GM21360 (cell line): Measurements from ENCODE around the gene OR51A2.
"Not testable (repeated sequence)": the region's sequence is repeated elsewhere in the genome, so short reads cannot be mapped to it uniquely, and the experiment has no call there.

Experiments used
- ATAC-seq: cut with Tn5 transposase; IDR thresholded peaks from one replicate; pipeline ENCODE4 v1.9.1; 2021; ENCODE audit warnings: mild to moderate bottlenecking, moderate library complexity; ENCODE audit not compliant: unreplicated experiment

Gene OR51A2, protein sequence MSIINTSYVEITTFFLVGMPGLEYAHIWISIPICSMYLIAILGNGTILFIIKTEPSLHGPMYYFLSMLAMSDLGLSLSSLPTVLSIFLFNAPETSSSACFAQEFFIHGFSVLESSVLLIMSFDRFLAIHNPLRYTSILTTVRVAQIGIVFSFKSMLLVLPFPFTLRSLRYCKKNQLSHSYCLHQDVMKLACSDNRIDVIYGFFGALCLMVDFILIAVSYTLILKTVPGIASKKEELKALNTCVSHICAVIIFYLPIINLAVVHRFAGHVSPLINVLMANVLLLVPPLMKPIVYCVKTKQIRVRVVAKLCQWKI

DNA sequence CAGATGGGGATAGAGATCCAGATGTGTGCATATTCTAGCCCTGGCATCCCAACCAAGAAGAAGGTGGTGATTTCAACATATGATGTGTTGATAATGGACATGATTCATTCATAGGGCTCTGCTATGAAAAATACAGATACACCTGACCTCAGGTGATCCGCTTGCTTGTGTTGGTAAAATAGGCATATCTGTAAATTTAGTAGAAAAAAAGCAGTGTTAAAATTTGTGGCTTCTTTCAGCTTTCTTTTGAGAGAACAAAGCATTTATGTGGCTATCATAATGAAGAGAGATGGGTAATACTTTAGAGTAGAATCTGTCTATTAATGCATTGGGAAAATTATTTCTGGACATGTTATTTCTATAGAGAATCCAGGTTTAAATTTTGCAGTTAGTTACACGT lies at the start of gene OR51A2:
OR51A2 (minus strand) TSS at position 101 of the 400 bp plus-strand sequence; CDS start at position 101, 0 bp downstream.
- ATAC-seq: not testable (repeated sequence)

DNA sequence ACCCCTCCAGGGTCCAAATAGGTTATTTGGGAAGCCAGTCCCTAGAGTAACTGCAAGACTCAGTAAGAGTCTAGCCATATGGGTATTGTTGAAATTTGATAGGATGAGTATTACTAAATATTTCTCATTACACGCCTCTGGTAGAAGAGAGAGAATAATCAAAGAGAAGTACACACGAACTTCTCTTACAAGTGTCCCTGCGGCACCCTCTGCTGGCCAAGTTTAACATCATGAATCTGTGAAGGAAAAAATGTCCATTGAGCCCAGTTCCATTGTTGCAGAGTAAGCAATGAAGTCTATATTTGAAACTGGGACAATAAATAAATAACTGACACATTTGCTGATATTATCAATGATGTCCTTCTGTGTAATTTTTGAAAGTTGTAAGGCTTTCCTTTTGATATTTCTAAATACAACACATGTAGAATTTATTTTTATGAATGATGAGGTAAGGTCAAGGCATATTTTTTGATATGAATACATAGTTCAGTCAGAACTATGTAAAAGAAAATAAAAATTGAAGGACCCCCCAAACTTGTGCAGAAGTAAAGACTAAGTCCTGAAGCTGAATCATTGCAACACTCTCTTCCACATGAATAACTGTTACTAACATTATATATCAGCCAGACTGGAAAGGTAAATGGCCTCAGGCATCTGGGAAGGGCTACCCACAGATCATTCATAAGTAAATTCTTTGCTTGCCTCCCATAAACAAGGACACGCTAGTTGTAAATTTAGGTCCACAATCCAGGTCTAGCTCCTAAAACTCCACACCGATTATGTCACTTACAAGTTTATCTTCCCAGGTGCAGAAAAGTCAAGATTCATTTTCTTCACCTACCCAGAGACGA lies 49.1 kb upstream of the OR51A2 start:
- ATAC-seq: no peak

DNA sequence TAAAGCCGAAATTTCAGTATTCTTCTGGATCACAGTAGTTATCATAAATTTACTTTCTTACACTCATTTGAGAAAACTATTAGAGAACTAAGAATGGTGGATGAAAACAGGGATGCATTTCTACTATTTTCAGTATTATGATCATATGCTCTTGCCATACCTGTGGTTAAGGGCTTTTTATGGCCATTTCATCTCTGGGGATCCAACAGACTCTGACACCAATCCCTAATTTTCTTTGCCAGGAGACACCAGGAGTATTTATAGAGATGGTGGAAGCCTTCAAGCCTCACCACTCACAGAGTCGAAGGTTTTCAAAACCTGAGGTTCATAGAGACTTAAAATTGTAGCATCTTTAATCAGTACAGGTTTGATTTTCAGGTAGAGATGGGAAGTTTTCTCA lies 39.0 kb upstream of the OR51A2 start, which contains the start of gene OR51L1:
OR51L1 (plus strand) TSS at position 301 of the 400 bp plus-strand sequence. CDS start 4,132 bp downstream, outside the sequence.
- no peak for ATAC-seq

DNA sequence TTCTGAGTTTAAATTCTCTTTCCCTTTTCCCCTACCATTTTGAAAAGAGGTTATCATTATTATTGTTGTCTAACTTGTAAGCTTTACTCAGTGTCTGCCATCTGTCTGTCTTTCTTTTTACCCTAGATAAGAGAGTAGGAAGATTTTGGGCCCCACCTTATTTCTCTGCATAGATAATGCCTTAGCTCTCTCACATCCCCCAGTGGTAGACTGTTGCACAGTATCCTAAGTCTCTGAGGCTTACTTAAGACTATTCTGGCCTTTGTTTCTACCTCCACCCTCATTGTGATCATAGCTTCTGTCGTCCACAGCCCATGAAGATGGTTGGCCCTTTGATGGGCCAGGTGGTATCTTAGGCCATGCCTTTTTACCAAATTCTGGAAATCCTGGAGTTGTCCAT lies 35.5 kb upstream of the OR51A2 start:
- no peak for ATAC-seq

DNA sequence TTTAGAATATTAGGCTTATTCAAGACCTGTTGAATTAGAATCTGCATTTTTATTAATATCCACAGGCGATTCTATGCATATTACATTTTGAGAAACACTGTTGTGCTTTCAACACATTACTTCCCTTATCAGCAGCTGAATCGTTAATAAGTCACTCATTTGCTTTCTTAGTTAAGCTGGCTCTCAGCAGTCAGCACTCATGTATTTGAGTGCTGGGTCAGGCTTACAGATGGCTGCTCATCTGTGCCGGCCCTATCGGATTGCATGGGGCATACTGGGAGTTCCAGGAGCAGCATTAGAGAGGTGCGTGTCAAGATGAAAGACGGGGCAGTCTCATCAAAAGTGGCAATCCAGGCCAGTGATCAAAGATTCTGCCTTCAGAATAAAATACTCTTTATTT lies 28.3 kb upstream of the OR51A2 start:
- ATAC-seq: no peak

DNA sequence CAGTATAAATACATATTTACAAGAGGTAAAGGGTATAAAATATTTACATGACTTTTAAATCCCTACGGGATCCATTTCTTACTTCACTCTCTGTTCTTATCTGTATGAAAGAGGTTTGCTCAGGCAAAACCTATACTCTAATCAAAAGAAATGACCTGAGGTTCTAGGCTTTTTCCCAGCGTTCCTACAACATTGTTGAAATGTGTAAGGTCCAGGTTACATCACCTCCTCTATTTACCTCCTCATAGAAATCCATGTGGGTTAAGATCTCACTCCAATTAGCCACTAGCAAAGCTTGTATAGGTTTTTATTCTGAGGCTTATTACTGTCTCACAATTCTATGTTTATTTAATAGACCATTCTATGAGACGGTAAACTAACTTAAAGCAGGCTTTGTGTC lies 27.2 kb upstream of the OR51A2 start:
- no peak for ATAC-seq

DNA sequence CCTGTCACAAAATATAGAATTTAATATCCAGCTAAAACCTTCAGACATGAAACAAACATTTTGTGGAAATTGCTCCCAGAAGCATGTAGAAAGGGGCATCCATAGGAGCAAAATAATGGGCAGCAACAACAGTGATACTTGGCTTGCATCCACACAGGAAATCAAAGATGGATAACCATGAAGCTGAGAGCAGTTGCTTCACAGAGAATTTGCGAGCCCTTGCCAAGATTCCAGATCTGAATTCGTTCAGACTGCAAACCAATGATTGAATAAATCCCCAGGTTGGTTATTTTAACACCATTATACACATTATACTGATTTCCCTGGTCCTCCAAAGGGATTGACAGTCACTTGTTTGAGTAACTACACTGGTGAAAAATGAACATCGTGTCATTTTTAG lies 23.5 kb upstream of the OR51A2 start:
- no peak for ATAC-seq

DNA sequence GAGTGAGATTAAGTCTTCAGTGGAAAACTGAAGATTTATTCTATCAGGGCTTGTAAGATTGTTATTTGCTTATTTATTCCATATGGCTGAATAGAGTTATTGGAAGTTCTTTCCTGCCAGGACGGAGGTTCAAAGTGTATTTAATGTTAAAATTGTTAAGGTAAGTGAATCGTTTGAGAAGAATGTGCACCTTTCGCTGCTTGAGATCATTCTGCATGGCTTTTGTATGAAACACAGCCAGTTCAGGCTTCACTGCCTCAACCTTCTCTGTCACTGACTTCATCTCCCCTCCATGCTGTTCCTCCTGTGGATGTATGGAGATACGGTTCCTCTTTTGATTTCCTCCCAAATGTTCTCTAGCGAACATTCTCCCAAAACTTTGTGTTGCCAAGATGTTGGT lies 19.9 kb upstream of the OR51A2 start:
- ATAC-seq: no peak

DNA sequence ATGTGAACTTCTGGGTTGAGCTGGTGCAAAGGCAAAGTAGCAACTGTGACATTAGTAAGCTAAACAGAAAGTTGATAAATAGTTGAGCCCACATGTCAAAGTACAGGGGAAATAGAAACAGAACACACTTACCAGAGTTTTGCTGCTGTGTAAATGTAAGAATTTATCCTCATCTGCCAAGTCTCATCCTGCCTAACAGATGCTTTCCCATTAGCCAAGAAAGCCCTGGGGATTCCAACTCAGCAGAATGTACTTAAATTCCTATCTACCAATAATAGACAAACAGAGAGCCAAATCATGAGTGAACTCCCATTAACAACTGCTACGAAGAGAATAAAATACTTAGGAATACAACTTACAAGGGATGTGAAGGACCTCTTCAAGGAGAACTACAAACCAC lies 7.3 kb upstream of the OR51A2 start:
- ATAC-seq: no peak

DNA sequence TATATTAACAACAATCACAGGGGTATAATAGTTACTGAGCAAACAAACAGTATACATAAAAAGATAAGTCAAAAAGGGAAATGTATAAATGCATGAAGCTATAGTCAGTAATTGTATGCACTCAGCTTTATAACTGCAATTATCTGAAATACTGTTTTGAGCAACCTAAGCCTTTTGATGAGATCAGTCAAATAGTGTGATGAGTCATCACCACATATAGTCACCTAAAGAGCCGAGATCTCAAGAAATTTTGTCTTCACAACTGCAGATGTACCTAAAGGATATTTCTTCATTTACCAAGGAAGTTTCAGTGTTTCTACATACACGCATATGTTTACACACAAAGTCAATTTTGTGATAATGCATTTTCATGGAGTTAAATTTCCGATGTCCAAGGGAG lies 5.4 kb upstream of the OR51A2 start:
- no peak for ATAC-seq

DNA sequence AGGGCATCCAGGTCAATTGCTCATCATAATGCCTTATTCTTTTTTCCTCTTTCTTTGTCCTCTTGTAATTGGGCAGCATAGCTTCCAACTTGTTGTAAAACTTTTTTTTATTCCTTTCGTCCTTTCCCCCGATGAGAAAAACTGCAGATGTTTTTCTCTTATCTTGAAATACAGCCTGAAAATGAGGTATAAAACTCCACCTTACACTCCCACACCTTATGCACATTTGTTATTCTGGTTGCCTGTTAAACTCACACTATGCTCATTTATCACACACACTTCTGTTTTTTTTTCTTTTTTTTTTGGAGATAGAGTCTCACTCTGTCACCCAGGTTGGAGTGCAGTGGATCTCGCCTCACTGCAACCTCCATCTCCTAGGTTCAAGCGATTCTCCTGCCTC lies 1.9 kb upstream of the OR51A2 start:
- ATAC-seq: no peak

DNA sequence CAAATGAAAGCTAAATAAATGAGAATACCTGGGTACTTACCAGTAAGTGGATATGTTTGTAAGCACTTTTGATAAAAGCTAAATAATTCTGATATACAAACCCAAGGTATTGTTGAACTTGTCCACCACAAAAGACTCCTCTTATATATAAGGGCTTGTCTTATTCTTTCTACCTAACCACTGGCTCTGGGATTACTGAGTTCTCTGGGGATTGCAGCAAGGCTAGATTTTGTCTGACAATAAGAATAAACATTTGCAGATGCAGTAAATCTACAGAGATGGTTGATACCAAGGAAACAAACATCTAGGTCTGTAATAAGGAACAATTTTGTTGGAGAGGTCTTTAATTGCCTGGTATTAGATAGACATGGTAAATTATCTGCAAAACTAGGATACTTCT lies 8.0 kb downstream of the OR51A2 start, which contains the start of gene OR51A4:
OR51A4 (minus strand) TSS at position 101 of the 400 bp plus-strand sequence. CDS start 505 bp downstream, outside the sequence.
- no peak for ATAC-seq

DNA sequence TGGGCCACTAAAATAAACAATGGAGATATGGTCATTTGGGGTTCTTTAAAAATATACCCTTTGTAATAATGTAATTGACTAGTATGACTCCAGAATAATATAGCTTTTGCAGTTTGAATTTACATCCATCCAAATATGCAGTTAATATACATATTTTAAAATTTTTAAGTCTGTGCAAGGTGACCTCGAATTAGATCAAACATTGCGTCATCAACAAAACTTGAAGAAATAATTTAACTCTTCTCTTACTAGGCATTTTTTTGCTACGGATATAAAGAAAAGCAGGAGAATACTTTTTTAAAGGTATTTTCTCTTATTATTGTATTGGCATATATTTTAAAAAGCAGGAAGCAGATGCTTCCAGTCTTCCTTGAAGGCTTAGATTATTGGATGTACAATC lies 18.8 kb downstream of the OR51A2 start:
- no peak for ATAC-seq

DNA sequence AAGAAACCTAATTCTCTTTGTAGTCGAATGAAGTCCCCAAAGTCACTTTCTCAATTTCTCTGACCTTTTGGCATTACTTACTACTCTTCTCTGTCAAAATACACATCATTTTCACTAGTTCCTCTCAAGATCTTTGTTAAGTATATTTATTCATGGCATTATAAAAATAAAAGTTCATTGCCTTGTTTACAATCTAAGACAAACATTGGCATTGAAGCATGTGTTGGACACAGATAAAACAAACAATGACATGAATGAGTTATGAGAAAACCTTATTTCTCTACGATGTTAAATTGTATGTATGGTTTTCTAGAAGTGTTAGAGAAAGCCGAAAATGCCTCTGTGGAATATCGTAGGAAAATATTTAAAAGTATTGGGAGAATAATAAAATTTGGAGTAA lies 22.8 kb downstream of the OR51A2 start:
- no peak for ATAC-seq

DNA sequence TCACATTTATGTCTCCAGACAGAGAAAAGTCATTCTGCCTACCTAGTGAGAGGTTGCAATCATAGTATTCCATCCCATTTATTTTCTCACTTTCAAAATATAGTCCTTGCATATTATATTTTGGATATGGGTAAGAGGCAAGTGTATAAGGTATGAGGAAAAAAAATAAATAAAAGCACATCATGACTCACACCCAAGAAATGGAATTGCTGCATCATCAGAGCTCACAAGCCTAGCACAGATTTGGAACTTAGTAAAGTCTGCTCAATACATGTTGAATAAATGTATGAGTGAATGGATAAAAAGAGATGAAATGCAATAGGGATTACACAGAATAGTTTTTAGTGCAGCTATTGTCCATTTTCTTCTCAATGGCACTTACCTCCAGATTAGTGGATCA lies 28.9 kb downstream of the OR51A2 start:
- no peak for ATAC-seq

DNA sequence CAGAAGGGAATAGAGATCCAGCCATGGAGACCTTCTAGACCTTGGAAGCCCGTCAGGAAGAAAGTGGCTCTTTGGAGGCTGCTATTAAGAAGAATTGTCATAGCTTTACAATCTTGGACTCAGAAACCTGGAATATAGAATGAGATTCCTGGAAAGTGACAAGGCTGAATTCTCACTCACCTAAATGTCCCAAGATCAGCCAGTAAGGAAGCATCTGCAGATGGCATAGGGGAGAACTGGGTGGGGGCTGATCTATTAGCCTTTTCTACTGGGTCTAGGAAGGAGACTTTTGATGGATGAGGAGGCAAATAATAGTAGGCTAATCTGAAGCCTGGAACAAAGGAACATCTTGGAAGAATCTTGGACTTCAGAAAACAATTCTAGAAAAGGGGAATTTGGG lies 31.3 kb downstream of the OR51A2 start, which contains the start of gene OR51G1:
OR51G1 (minus strand) TSS at position 101 of the 400 bp plus-strand sequence; CDS start at position 101, 0 bp downstream.
- no peak for ATAC-seq

DNA sequence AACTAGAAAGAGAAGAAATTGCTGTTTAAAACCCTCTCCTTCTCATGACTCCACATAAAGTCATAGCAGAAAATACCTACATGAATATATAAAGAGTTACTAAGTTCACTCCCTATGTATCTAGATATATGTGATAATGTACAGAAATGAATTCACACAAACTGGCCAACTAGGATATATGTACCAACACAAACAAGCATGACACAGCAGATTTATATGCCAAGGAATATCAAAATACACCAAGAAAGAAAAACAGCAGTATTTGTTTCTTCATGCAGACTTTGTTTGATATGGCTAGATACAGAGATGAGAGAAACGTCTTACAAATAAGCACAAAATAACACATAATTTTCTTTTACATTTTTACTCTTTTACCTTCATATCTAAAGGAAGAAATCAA lies 33.2 kb downstream of the OR51A2 start:
- ATAC-seq: no peak

DNA sequence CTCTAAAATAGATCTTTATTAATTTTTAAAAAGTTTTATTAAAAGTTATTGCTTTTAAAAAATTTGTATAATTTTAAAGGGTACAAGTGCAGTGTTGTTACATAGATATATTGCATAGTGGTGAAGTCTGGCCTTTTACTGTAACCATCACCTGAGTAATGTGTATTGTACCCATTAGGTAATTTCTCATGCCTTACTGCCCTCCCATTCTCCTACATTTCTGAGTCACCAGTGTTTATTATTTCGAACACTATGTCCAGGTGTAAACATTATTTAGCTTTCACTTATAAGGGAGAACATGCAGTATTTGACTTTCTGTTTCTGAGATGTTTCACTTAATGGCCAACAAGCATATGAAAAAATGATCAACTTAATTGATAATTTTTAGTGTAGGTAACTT lies 33.7 kb downstream of the OR51A2 start:
- no peak for ATAC-seq

DNA sequence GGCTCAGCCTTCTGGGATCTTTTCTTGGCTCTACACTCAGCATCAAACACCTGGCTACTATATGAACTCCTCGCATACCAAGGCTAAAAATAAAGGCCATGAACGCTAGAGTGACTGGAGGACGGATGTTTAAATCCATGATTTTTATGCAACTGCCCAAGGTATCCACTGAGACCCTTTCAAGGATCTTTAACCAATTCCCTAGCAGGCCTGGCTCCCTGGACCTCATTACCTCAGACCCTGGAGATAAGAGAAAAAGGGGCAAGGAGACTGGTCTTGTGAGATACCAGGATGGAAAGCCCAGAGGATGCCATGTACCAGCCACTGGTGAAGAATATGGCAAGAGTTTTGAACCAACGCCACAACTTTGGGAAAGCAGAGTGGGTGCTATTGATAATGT lies 36.3 kb downstream of the OR51A2 start, which contains the start of gene OR51G2:
OR51G2 (minus strand) TSS at position 101 of the 400 bp plus-strand sequence. CDS start 3,687 bp downstream, outside the sequence.
- ATAC-seq: no peak

DNA sequence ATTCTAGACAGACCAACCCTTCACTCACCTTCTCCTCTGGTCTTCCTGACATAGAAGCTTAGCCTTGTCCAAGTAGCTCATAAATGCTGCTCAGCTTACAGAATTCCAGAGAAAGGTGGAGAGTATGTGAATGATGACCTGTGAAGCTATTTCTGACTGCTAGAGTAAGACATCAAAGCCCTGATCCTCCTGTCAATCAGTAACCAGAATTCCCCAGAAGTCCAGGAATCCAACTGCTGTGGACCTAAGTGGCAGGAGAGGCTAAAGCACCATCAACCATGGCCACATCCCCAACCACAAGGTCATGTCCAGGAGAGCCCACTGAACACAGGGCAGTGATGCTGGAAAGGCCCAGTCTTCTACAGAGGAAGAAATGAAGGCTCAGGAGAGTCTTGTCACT lies 38.9 kb downstream of the OR51A2 start:
- ATAC-seq: no peak
